Activated gamma-delta T cell treated with anti-CD3 and anti-CD28 coated beads, Interleukin-2, amount 50 U/mL, for 16 hours (primary cell): Measurements from ENCODE around the gene IL1RAPL1.
"Not testable (repeated sequence)": the region's sequence is repeated elsewhere in the genome, so short reads cannot be mapped to it uniquely, and the experiment has no call there.

Experiments used
- DNase-seq: peaks from one replicate; pipeline ENCODE4 v3.0.0-alpha.2; 2020; ENCODE audit warnings: low read depth

Gene IL1RAPL1

DNA sequence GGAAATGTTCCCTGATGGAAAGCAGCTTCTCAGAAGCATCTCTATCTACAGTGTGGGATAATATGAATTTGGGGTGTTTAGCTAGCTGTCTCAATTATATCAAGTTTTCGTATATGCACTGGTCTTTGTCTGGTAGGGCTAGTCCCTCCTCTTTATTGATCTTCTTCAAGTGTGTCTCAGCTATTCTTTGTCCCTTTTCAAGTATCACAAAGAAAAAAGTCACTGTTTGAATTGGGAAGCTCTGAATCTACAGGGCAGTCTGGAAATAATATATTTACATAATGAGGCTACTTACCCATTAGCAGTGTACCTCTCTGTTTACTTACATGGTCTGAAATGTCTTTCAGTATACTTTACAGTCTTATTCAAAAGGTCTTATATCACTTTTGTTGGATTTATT, 526.0 kb downstream of the IL1RAPL1 start:
- no peak for DNase-seq

DNA sequence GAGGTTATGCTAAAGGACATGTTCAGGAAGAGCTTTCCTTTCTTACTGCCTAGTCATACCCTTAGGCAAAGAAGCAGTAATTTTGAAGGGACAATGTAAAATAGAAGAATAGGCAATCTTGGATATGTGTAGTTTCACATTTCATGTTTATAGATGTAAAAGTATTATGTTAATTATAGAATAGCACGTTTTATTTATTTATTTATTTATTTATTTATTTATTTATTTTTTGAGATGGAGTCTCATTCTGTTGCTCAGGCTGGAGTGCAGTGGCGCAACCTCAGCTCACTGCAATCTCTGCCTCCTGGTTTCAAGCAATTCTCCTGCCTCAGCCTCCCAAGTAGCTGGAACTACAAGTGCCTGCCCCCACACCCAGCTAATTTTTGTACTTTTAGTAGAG, 535.6 kb downstream of the IL1RAPL1 start:
- DNase-seq, result not testable (repeated sequence)

DNA sequence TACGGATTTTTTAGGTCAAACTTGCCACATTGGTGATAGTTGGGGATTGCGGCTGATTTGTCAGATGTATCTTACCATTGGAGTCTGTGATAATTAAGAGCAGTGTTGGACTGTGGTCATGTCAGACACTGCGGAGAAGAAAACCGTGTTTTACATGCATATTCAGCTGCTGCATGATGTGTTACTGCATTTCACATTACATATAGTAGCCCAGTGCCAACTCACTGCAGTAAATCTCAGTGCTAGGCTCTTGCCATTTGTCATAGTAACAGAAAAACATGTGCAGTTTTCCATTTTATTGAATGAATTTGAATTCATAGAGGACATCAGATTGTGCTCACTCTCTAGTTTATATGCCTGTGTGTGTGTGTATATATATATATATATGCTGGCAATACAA, 543.7 kb downstream of the IL1RAPL1 start:
- DNase-seq, result no peak

DNA sequence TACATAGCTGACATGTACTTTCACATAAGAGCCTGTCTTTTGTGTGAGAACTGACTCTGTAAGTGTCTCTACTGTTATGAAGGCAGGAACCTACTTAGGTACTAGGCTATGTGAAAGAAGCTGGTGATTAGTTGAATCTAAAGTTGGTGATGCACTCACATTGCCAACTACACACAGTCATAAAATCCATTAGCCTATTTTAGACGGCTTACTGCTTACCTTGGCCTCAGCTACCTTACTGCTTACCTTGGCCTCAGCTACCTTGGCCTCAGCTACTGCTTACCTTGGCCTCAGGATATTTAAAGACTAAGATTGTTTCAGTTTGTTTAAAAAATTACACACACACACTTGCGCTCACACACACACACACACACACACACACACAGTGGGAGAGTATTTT, 549.7 kb downstream of the IL1RAPL1 start:
- DNase-seq, result no peak

DNA sequence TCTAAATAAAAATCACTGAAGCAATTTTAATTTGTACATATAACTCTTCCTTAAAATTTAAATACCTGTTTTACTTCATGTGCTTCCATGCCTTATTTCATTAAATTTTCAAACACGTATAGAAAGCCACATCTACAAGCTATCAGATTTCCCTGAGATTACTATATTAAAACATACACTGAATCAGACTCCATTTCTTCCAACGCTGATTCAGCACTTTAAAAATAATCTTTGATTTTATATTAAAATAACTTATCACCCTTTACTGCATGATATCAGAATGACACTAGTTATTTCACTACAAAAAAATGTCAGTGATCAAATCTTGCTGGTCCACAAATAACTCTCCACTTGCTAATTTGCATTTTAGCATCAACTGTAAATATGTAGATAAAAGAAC, 550.8 kb downstream of the IL1RAPL1 start:
- no peak for DNase-seq

DNA sequence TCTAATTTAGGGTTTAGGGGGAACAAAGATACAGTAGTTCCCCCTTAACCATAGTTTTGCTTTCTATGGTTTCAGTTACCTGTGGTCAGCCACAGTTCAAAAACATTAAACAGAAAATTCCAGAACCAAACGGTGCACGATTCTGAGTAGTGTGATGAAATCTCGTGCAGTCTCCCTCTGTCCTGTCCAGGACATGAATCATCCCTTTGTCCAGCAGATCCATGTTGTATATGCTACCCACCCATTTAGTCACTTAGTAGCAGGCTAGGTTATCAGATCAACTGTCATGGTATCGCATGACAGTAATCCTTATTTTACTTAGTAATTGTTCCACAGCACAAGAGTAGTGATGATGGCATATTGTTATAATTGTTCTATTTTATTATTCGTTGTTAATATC, 556.1 kb downstream of the IL1RAPL1 start:
- DNase-seq, result no peak

DNA sequence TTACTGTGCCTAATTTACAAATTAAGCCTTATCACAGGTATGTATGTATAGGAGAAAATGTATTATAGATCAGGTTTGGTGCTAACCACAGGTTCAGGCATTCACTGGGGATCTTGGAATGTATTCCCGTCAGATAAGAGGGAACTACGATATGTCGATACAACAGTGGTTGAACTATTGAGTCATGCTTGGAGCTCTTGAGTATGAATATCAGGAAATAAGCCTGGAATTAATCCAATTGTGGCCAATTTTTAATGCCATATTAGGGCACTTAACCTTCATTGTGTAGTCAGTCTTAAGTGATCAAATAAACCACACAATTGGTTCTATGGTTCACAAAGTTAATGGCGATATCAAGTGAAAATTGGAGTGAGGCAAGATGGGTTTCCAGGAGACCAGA, 556.5 kb downstream of the IL1RAPL1 start:
- DNase-seq, result no peak

DNA sequence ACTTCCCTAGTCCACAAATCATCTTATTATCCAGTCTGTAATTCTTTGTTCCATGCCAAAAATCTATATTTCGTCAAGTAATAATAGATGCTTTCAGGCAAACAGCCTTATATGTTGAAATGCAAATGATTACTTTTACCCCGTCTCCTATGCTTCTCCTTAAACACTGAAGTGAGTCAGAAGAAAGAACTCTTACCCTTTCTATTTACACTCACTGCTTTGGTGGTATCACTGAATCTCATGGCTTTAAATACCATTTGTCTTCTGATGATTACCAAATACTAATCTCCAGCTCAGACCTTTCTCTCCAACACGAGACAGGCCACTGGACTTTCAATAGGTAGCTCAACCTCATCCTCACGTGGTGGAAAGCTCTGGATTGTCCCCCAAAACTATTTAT, 558.1 kb downstream of the IL1RAPL1 start:
- DNase-seq, result no peak

DNA sequence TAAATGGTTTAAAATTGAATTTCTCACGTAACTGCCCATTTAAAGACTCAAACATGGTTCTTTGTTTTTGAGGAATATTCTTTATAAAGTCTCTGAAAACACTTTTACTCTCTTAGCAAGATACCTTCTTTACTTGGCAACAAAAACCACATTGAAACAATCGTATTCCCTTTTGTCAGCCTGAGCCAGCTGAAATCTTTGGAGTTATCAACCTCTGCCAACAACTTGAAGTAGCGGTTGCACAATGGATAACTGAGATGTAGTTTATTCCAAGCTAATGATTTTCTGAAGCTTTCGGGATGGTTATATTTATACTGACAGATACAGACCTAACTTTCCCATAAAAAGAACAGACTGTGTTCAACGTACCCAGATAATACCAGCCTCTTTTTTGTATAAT, 561.3 kb downstream of the IL1RAPL1 start:
- DNase-seq, result no peak

DNA sequence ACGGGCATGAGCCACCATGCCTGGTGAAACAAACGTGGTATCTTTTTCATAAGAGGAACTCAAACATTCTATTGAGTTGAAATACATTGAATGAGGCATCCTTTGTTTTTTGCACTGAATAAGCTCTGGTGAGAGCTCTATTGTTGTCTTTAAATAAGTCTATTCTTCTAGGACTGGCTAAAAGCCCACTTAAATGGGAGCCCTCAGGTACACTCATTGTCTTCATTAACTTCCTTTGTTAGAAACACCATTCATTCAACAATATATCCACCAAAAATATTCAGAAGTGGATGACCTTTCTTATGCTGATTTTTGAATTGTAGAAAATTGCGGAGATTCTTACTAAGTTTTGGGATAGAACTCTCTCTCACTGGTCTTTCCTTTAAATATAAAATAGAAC, 568.0 kb downstream of the IL1RAPL1 start:
- DNase-seq, result no peak

DNA sequence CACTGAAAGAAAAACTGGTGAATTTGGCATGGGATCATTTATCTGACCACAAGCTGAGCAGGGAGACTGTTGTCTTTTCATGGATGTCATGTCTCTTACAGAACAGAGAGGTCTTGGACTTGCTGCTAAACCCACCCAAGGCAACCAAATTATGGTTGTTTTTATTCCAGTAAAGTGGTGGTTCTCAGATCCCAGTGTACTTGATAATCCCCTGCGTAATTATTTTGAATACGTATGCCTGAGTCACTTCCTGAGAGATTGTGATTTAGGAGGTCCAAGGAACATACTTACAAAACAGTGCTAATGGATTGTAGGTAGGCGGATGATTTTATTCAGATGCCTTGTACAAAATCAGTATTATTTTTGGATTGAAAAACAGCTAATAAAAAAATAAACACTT, 585.6 kb downstream of the IL1RAPL1 start:
- DNase-seq, result no peak

DNA sequence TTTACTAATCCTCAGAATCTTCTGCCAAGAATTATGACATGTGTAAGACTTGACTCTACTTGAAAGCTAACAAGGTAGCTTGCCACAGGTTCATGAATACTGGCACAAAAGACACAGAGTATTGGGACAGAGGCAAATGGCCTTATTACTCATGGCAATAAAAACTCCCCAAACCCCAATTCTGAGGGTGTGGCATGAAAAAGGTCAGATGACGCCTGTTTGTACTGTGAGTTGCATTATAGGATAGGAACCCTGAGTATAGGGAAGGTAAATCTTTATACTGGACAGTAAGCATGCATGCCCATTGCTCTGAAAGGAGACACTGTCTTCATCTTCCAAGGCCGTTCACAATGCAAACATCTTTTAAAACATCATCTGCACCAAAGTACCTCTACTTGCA, 600.0 kb downstream of the IL1RAPL1 start:
- DNase-seq, result no peak

DNA sequence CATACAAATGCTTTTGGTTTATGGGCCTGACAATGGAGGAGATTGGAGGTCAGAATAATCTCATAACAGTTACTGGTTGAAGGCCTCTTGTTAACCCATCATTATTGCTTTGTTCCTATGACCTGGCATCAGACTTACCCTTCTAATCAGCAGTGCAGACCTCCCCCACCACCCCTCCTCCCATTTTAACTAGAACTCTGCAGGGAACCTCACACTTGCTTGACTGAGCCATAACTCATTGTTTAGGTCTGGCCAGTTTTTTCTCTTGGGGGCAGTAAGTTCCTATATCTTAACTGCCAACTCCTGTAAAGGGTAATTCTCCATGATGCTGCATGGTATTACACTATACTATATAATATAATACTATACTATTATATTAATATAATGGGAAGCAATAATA, 609.3 kb downstream of the IL1RAPL1 start:
- no peak for DNase-seq

DNA sequence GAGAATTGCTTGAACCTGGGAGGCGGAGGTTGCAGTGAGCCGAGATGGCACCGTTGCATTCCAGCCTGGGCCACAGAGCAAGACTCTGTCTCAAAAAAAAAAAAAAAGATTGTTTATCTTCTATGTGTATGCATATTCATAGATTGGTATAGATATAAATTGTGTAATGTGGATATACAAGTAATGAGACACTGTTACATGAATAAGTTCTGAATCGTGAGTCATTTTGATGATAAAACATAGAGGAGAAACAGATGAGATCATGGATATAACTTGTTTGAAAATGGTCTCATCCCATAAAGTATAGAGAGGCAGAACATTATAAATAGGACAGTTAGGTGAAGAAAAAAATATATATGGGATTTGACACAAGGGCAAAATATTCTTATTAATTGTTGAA, 628.0 kb downstream of the IL1RAPL1 start:
- no peak for DNase-seq

DNA sequence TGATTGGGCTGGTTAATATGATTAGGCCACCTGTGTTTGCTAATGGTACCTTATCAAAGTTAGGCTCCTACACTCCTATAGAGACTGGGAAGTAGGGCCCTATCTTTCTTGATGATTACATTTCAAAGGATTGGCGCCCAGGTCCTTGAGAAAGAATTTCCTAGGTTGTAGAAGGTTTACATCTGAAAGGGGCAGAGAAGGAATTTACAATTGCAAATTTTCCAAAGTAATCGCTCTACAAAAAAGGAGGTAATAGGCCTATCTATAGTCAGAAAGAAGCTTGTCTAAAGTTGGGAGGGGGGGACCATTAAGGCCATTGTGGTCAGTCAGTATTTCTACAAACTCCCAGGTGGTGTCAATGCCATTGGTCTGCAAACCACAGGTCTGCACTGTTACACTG, 638.4 kb downstream of the IL1RAPL1 start:
- no peak for DNase-seq

DNA sequence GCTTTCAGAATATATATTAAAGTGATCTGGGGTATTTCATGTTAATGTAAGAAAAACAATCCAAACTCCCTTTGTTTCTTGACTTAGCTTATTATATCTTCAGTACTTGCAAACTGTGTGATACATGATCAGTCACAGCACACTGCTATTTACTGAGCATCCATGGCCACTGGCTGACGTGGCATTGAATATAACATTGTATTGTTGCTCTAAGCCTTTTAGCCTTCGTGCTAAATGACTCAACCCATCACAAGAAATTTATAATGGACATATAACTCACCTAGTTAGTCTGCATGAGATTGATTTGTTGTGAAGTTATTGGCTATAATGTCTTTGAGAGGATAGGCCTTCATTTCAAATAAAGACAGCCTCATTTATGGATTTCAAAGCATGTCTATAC, 642.6 kb downstream of the IL1RAPL1 start:
- no peak for DNase-seq

DNA sequence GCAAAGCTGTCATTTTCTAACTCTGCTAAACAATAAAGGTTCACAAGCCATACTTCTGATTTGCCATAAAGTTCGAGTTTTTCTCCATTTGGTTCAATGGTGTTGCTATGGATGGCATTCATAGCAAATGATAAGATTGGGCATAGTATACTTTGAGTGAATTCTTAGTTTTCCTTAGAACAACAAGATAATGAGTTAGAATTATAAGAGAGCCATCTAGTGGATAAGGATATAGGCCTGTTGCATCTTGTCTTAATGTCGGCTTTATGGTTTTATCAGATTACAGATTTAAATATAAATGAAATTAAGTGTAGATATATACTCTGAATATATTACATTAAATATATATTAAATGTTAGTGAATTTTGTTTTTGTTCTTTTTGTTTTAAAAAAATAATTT, 644.6 kb downstream of the IL1RAPL1 start:
- no peak for DNase-seq

DNA sequence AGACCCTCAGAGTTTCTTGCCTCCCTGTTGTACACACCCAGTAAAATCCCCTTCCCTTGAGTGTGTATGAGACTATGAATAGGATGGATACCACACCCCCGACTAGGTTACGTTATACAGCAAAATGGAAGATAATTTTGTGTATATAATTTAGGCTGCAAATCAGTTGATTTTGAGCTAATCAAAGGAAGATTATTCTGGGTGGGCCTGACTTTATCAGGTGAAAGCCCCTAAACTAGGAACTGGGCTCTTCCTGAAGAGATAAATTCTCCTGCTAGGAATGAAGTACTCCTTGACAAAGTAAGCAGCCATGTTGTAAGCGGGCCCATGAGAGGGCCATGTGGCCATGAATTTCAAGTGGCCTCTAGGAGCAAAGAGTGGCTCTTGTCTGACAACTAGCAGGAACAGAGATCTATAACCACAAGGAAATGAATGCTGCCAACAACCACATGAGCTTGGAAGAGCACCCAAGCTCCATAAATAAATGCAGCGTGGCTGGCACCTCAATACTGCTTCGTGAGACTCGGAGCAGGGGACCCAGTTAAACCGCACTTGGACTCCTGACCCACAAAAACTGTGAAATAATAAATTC, 646.4 kb downstream of the IL1RAPL1 start:
- no peak for DNase-seq

DNA sequence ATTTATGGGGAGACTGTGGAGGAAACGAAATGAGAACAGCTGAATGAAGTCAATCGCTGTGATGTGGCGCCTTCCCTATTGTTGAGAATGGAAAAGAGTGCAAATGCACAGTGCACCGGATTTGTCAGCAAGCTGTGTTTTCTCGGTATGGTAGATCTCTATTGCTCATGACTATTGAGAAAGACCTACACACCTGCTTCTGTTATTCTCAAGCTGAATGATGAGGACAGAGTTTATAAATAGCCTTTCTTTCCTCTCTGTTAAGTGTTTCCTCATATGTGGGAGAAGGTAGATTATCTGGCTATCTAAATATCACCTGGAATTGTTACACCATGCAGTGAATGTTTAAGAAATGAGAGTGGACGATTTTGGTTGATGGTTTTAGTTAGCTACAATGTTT, 650.7 kb downstream of the IL1RAPL1 start:
- DNase-seq, result no peak

DNA sequence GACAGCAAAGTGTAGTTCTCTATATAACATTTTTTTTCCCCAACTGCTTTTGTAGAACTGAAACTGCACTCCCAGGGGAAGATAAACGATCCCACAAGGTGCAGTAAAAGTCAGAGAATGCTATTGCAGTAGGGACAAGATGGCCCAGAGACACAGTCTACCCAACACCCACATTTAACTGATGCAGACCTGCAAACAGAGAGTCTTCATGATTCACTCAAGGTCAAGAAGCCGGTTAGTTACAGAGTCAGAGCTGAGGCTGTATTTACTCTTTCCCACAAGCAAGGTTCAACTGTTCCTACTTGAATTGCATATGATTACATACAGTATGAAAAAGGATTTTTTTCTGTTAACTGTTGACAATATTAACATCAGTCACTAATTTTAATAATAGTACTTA, 654.6 kb downstream of the IL1RAPL1 start:
- DNase-seq, result no peak

DNA sequence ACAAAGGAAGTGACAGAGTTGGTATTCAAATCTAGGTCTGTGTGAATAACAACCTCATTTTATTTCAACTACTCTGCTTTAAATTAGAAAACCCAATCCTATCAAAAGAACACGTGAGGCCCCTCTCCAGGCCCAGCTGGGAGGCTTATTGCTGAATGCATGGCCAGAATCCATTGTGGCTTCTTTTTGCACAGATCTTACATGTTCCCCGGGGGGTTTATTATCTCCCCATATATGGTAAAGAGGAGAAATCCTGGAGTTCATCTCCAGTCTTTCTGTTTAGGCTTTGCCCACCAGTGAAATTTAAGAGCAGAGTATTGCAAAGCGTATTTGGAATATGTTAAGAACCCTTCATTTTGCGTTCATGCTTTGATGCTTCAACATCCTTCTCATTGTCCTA, 655.6 kb downstream of the IL1RAPL1 start:
- DNase-seq, result no peak

DNA sequence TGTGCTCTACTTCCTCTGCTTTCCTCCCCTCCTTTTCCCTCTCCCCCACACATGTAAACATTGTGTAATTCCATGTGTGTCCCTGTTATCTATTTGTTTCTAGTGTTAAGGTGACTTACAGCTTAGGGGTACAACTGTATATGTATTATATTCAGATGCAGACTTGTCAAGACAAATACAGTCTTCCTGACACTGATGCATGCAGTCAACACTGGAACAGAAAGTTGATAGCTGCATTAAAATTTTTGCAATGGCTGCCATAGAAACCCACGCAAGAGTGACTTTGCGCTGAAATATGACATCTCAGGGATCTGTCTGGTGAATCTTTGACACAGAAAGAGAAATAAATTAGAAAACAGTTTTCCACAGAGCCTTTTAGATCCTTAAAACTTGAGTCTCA, 656.7 kb downstream of the IL1RAPL1 start:
- no peak for DNase-seq

DNA sequence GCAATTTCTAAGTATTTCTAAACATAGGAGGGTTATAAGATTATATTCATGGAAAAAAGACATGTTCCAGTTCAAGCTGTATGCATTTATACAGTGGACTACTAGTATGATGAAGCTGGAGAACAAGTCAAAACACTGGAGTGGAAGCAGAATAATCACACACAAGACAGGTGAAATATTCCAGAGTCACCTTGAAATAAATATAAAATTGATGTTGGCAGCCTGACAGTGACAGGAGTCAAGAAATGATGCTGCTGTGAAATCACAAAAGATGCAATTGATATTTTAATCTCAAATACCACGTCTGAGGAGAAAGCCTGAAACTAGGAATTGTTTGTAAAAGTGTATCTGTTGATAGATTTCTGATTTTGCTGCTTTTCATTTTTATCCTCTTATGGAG, 667.3 kb downstream of the IL1RAPL1 start:
- no peak for DNase-seq

DNA sequence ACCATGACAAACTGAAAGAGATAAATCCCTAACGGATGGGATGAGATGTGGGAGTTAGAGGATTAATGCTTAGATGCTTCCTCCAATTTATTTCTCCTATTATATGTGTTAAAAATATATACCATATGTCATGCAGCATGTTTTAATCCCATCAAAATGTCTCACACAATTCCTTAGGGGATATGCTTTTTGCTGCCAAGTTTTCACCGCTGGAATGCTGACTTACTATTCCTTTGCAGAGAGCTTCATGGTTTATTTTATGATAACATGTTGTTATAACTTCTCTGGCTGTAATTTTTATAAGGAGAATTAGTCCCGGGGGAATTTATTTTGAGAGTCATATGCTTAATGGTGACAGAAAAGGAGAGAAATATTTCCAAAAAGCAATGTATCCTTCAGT, 670.3 kb downstream of the IL1RAPL1 start:
- DNase-seq, result no peak

DNA sequence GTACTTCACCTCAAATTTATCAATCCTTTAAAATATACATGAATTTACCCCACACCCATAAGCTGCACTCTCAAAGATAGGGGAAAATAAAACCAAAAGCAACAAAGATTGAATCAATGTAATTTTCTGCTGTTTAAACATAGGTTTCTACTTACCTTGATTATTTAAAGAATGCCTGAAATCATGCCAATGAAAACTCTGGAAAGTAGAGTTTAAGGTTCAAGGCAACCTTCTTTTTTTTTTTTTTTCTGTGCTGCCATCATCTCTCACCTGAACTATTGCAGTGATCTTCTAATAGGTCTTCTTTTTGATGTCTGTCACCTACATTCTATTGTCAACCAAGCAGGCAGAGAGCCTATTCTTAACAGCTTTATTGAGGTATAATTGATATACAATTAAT, 682.1 kb downstream of the IL1RAPL1 start:
- DNase-seq, result no peak
